ENCODE data around the gene SARS2. TPM values are rescaled to one million over a fixed set of nuclear protein-coding genes. Genes with fewer than 3 reads are reported as not detected.

Gene SARS2
- total RNA-seq, 1 experiment from 2014 or later: 26.7 TPM

GRCh38 chr19:38945562-38946228 lies 15.1 kb upstream of the SARS2 start:
- POLR2A ChIA-PET (ENCODE audit: unreplicated experiment): no interaction called here

GRCh38 chr19:38944981-38945506 lies 14.5 kb upstream of the SARS2 start:
- no peak for TF ChIP-seq EZH2 (IDR thresholded peaks at IDR 0.05; ENCODE audit: low read length, unreplicated experiment)
- no peak for TF ChIP-seq EZH2phosphoT487 (IDR thresholded peaks at IDR 0.05; ENCODE audit: borderline replicate concordance, low read length)
- no peak for TF ChIP-seq CTCF (conservative IDR thresholded peaks at IDR 0.05; ENCODE audit: low read depth, low read length)
- Histone ChIP-seq H2AFZ (ENCODE audit: low read length) (no peak overlapping the region), H3F3A (ENCODE audit: low read length, unreplicated experiment) (no peaks in the 10 kb centered on the region), H3K9me2 (replicated peaks; ENCODE audit: low read length) (no peaks in the 10 kb centered on the region), H3K9me3 (ENCODE audit: low read length) (no peaks in the 10 kb centered on the region), H3K36me3 (ENCODE audit: low read depth, low read length) (no peaks in the 10 kb centered on the region), H3K4me3 (ENCODE audit: low read length) (no peak overlapping the region), H3K79me2 (ENCODE audit: low read length) (no peaks in the 10 kb centered on the region), H4K20me1 (ENCODE audit: low read length) (no peaks in the 10 kb centered on the region), H3K4me1 (ENCODE audit: insufficient read depth, low read length) (no peaks in the 10 kb centered on the region), H3K27me3 (ENCODE audit: low read length) (no peaks in the 10 kb centered on the region), H3K4me2 (ENCODE audit: low read length) (no peak overlapping the region), H3K27ac (ENCODE audit: low read length) (no peak overlapping the region), H3K9ac (ENCODE audit: low read length) (no peak overlapping the region)
- BruUV-seq (replicated peaks): no TSS peak
- ChIA-PET CTCF (no interaction called here), POLR2A (ENCODE audit: unreplicated experiment) (no interaction called here)
- intact Hi-C loops (cut with micrococcal nuclease): no loop called here
- ATAC-seq: no peak
- DNase-seq: no peak

More at GRCh38 chr19:38945562-38946228, 15.1 kb upstream of the SARS2 start:
- Histone ChIP-seq H3K9me3 (ENCODE audit: low read length) (no peaks in the 10 kb centered on the region), H3K4me2 (ENCODE audit: low read length) (no peak overlapping the region), H3K27me3 (ENCODE audit: low read length) (no peaks in the 10 kb centered on the region), H2AFZ (ENCODE audit: low read length) (no peak overlapping the region), H4K20me1 (ENCODE audit: low read length) (no peaks in the 10 kb centered on the region), H3K9ac (ENCODE audit: low read length) (no peak overlapping the region), H3K4me3 (ENCODE audit: low read length) (no peak overlapping the region), H3K36me3 (ENCODE audit: low read depth, low read length) (no peaks in the 10 kb centered on the region), H3F3A (ENCODE audit: low read length, unreplicated experiment) (no peaks in the 10 kb centered on the region), H3K27ac (ENCODE audit: low read length) (no peak overlapping the region), H3K9me2 (replicated peaks; ENCODE audit: low read length) (no peaks in the 10 kb centered on the region), H3K4me1 (ENCODE audit: insufficient read depth, low read length) (no peaks in the 10 kb centered on the region), H3K79me2 (ENCODE audit: low read length) (no peaks in the 10 kb centered on the region)
- no peak for ATAC-seq
- DNase-seq: no peak
- CTCF ChIA-PET: no interaction called here
- BruUV-seq (replicated peaks): no TSS peak
- intact Hi-C loops (cut with micrococcal nuclease): no loop called here
- no peak for TF ChIP-seq EZH2phosphoT487 (IDR thresholded peaks at IDR 0.05; ENCODE audit: borderline replicate concordance, low read length)
- no peak for TF ChIP-seq EZH2 (IDR thresholded peaks at IDR 0.05; ENCODE audit: low read length, unreplicated experiment)
- no peak for TF ChIP-seq CTCF (conservative IDR thresholded peaks at IDR 0.05; ENCODE audit: low read depth, low read length)

- no peaks in the 10 kb centered on the region for H3F3A ChIP-seq (ENCODE audit: low read length, unreplicated experiment)
- H3K27ac ChIP-seq (ENCODE audit: low read length): no peak overlapping the region
- no peaks in the 10 kb centered on the region for H3K9me2 ChIP-seq (replicated peaks; ENCODE audit: low read length)
- H3K36me3 ChIP-seq (ENCODE audit: low read depth, low read length): no peaks in the 10 kb centered on the region
- no peaks in the 10 kb centered on the region for H3K9me3 ChIP-seq (ENCODE audit: low read length)
- no peak overlapping the region for H3K4me3 ChIP-seq (ENCODE audit: low read length)
- no peak for DNase-seq
- CTCF ChIA-PET: no interaction called here
- no peak for ATAC-seq
- no peaks in the 10 kb centered on the region for H3K4me1 ChIP-seq (ENCODE audit: insufficient read depth, low read length)
- intact Hi-C loops (cut with micrococcal nuclease): no loop called here
- H4K20me1 ChIP-seq (ENCODE audit: low read length): no peaks in the 10 kb centered on the region
- no TSS peak for BruUV-seq (replicated peaks)
- POLR2A ChIA-PET (ENCODE audit: unreplicated experiment): no interaction called here
- no peaks in the 10 kb centered on the region for H3K27me3 ChIP-seq (ENCODE audit: low read length)
- H3K4me2 ChIP-seq (ENCODE audit: low read length): no peak overlapping the region
- no peaks in the 10 kb centered on the region for H3K79me2 ChIP-seq (ENCODE audit: low read length)
- H2AFZ ChIP-seq (ENCODE audit: low read length): no peak overlapping the region
- H3K9ac ChIP-seq (ENCODE audit: low read length): no peak overlapping the region
- TF ChIP-seq EZH2 (IDR thresholded peaks at IDR 0.05; ENCODE audit: low read length, unreplicated experiment): no peak
- no peak for TF ChIP-seq EZH2phosphoT487 (IDR thresholded peaks at IDR 0.05; ENCODE audit: borderline replicate concordance, low read length)
- no peak for TF ChIP-seq CTCF (conservative IDR thresholded peaks at IDR 0.05; ENCODE audit: low read depth, low read length)
Observed at GRCh38 chr19:38942471-38943181, 12.1 kb upstream of the SARS2 start.

Data from PC-3 (cell line).